ENCODE measurements around the gene HACD4. TPM values are rescaled to one million over a fixed set of nuclear protein-coding genes. Genes with fewer than 3 reads are reported as not detected.

The HACD4 gene
- total RNA-seq, 2 donors from 2014 or later, result 2.2 to 3.1 TPM

- no peak overlapping the region for H3K4me3 Mint-ChIP-seq
- H3K4me1 Mint-ChIP-seq (ENCODE audit: low read depth in 2 of 2), result peaks cover 16 to 27% of the 10 kb centered on the region in 2 donors
- DNase-seq (ENCODE audit: low spot score), result no peak
- H3K27me3 Mint-ChIP-seq, result no peaks in the 10 kb centered on the region
- H3K27ac Mint-ChIP-seq, result no peak overlapping the region
- H3K9me3 Mint-ChIP-seq, result no peaks in the 10 kb centered on the region
- ATAC-seq, result no peak
- peaks cover 6% of the 10 kb centered on the region for H3K36me3 Mint-ChIP-seq
These were observed 33.9 kb downstream of the HACD4 start for GRCh38 chr9:20997503-20998076.

- ATAC-seq, result no peak
- peaks cover 9 to 19% of the 10 kb centered on the region in 2 donors for H3K4me1 Mint-ChIP-seq (ENCODE audit: low read depth in 2 of 2)
- H3K9me3 Mint-ChIP-seq, result no peaks in the 10 kb centered on the region
- peaks cover 6% of the 10 kb centered on the region for H3K36me3 Mint-ChIP-seq
- H3K4me3 Mint-ChIP-seq, result no peak overlapping the region
- H3K27me3 Mint-ChIP-seq, result no peaks in the 10 kb centered on the region
- no peak for DNase-seq (ENCODE audit: low spot score)
- no peak overlapping the region for H3K27ac Mint-ChIP-seq
These were observed 34.6 kb downstream of the HACD4 start for GRCh38 chr9:20996809-20997208.

DNA sequence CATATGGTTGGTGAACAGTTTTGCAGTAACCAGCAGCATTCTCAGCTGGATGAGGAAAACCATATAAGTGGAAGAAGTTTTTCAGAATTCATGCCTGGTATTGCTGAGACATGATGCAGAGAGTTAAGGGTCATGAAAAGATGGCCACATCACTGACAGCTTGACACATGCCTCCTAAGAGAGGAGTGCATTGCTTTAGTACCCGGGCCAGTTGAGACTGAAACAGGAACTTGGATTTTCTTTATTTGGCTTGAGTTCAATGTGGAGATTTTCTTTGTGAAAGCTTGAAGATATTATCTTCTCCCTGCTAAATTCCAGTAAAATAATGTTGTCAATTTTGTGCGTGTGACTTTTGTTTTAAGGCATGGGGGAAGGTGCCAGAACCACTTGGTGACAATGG lies 35.8 kb downstream of the HACD4 start:
- no peaks in the 10 kb centered on the region for H3K36me3 Mint-ChIP-seq
- H3K9me3 Mint-ChIP-seq, result no peaks in the 10 kb centered on the region
- no peak for DNase-seq (ENCODE audit: low spot score)
- no peak overlapping the region for H3K4me3 Mint-ChIP-seq
- peaks cover 0 to 9% of the 10 kb centered on the region in 2 donors for H3K4me1 Mint-ChIP-seq (ENCODE audit: low read depth in 2 of 2)
- no peak overlapping the region for H3K27ac Mint-ChIP-seq
- ATAC-seq, result no peak
- H3K27me3 Mint-ChIP-seq, result no peaks in the 10 kb centered on the region

GRCh38 chr9:20994486-20994885 lies 37.0 kb downstream of the HACD4 start:
- Mint-ChIP-seq H3K4me3 (no peak overlapping the region), H3K9me3 (no peaks in the 10 kb centered on the region), H3K36me3 (peaks cover 4% of the 10 kb centered on the region), H3K27ac (no peak overlapping the region), H3K27me3 (no peaks in the 10 kb centered on the region), H3K4me1 (ENCODE audit: low read depth in 2 of 2) (peaks cover 0 to 9% of the 10 kb centered on the region in 2 donors)
- ATAC-seq, result no peak
- no peak for DNase-seq (ENCODE audit: low spot score)

DNA sequence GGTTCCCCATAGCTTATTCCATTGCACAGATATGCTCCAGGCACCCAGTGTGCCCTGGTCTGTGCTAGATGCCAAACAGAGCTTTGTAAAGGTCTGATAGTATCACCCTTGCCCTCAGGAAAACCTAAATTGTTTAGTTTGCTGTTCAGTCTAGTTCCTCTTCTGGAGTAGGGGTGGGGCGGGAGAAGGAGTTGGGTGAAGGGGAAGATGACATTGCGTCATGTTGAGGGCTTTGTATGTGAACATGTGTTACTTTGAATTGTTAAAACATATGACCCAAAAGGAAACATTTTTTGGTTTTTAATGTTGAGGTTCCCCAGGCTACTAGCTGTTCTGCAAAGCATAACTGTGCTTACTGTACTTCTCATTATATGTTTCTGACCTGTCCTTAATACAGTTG lies 40.6 kb downstream of the HACD4 start:
- DNase-seq (ENCODE audit: low spot score), result no peak
- no peaks in the 10 kb centered on the region for H3K9me3 Mint-ChIP-seq
- no peak for ATAC-seq
- no peaks in the 10 kb centered on the region for H3K4me1 Mint-ChIP-seq (ENCODE audit: low read depth in 2 of 2)
- H3K27me3 Mint-ChIP-seq, result no peaks in the 10 kb centered on the region
- H3K27ac Mint-ChIP-seq, result no peak overlapping the region
- H3K4me3 Mint-ChIP-seq, result no peak overlapping the region
- peaks cover 4% of the 10 kb centered on the region for H3K36me3 Mint-ChIP-seq

GRCh38 chr9:20989923-20990341 lies 41.5 kb downstream of the HACD4 start:
- no peaks in the 10 kb centered on the region for H3K4me1 Mint-ChIP-seq (ENCODE audit: low read depth in 2 of 2)
- no peaks in the 10 kb centered on the region for H3K27me3 Mint-ChIP-seq
- no peaks in the 10 kb centered on the region for H3K9me3 Mint-ChIP-seq
- H3K27ac Mint-ChIP-seq, result no peak overlapping the region
- ATAC-seq (no peak), DNase-seq (ENCODE audit: low spot score) (no peak)
- H3K36me3 Mint-ChIP-seq, result peaks cover 4% of the 10 kb centered on the region
- H3K4me3 Mint-ChIP-seq, result no peak overlapping the region

DNA sequence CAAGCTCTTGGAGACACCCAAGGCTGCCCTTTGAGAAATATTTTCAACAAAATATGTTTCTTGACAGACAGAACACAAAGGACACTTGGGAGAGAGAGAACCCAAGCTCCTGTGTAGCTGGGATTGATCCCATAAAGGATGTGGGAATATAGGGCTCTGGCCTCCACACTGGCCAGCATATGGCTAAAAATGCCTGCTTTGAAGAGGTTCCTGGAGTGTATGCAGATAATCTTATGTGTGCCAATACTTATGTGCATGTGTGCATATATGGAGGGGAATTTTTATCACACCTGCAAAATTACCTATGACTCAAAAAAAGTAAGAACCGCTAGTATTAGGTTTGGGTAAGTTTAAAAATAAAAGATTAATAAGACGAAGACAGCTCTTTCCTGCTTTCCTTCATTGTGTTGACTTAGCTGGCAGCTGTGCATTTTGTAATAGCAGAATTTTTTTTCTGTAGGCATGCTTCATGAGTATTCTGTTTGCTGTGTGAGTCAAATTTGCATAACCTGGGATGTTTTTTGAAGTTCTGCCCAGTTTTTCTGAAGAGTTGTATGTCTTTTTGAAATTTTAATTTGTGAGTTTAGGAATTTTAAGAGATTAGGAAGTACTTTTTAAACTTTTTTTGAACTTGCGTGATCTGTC lies 42.6 kb downstream of the HACD4 start:
- ATAC-seq, result no peak
- Mint-ChIP-seq H3K4me3 (no peak overlapping the region), H3K27me3 (no peaks in the 10 kb centered on the region), H3K9me3 (no peaks in the 10 kb centered on the region), H3K27ac (no peak overlapping the region), H3K36me3 (peaks cover 4% of the 10 kb centered on the region), H3K4me1 (ENCODE audit: low read depth in 2 of 2) (no peaks in the 10 kb centered on the region)
- no peak for DNase-seq (ENCODE audit: low spot score)

DNA sequence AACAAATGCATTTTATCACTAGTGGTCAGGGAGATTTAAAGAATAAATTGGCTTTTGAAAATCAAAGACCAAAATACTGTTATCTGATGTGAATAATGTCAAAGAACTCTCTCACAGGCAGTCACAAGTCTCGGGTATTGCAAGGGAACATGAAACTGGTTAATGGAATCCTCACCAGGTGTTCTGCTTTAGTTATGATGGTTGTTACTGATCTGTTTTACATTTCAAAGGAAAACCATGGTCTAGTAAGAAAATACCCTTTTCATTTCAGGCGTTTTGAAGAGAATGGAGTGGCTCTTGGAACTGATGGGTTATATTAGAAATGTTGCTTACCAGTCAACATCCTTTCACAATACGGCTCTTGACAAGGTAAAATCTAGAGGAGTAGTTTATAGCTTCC lies 43.4 kb downstream of the HACD4 start:
- Mint-ChIP-seq H3K27ac (no peak overlapping the region), H3K27me3 (no peaks in the 10 kb centered on the region), H3K9me3 (no peaks in the 10 kb centered on the region), H3K36me3 (peaks cover 4% of the 10 kb centered on the region), H3K4me3 (no peak overlapping the region), H3K4me1 (ENCODE audit: low read depth in 2 of 2) (no peaks in the 10 kb centered on the region)
- ATAC-seq, result no peak
- no peak for DNase-seq (ENCODE audit: low spot score)

DNA sequence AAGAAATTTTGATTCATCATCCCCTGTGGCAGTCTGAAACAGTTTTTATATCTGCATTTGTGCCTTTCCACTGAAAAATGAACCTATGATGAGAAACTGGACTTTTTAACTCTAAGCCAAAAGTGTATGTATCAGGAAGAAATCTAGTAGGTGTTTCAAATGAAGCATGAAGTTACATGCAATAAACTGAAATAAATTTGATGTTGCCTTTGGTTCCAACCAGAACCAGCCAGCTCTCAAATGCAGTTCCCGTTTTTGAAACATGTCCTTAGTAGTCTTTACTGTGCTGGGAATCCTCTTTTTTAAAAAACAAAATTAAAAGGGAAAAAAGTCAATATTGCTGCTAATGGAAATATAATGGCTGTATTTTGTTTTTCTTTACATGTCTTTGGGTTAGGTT lies 43.9 kb downstream of the HACD4 start:
- no peak for DNase-seq (ENCODE audit: low spot score)
- Mint-ChIP-seq H3K36me3 (peaks cover 5% of the 10 kb centered on the region), H3K4me3 (no peak overlapping the region), H3K27ac (no peak overlapping the region), H3K9me3 (no peaks in the 10 kb centered on the region), H3K27me3 (no peaks in the 10 kb centered on the region), H3K4me1 (ENCODE audit: low read depth in 2 of 2) (no peaks in the 10 kb centered on the region)
- no peak for ATAC-seq

DNA sequence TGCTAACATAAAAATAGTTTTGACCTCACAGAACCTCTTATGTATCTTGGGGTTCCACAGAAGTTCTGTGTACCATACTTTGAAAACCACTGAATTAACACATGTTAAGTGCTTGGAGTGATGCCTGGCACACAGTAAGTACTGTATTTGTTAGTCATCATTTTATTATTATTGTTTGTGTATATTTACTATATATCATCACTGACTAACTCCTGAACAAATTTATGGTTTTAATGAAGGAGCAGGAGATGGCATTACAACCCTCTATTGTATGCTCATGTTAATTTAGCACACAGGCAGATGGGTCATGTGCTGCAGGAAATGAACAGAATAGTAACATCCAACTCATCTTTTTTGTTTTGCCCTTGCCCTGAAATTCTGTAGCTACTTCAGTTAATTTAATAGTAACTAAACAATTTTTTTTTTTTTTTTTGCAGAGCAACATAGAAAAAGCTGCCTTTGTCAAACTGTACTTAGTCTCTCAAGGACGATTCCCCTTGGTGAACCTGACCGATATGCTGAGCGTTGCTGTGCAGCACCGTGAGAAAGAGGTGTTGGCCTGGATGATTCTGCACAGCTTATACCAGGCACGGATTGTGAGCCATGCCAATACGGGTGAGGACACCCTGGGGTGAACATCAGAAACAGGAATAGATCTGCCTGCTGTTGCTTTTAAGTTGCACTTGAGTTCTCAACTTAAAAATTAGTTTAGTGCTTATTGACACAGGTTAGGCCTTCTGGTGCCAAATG lies 45.4 kb downstream of the HACD4 start:
- Mint-ChIP-seq H3K9me3 (no peaks in the 10 kb centered on the region), H3K27me3 (no peaks in the 10 kb centered on the region), H3K36me3 (peaks cover 8% of the 10 kb centered on the region), H3K27ac (no peak overlapping the region), H3K4me1 (ENCODE audit: low read depth in 2 of 2) (no peaks in the 10 kb centered on the region), H3K4me3 (no peak overlapping the region)
- no peak for DNase-seq (ENCODE audit: low spot score)
- no peak for ATAC-seq

GRCh38 chr9:20984506-20984905 lies 46.9 kb downstream of the HACD4 start:
- DNase-seq (ENCODE audit: low spot score) (no peak), ATAC-seq (no peak)
- H3K4me3 Mint-ChIP-seq, result no peak overlapping the region
- H3K4me1 Mint-ChIP-seq (ENCODE audit: low read depth in 2 of 2), result peaks cover 0 to 4% of the 10 kb centered on the region in 2 donors
- no peaks in the 10 kb centered on the region for H3K9me3 Mint-ChIP-seq
- H3K27ac Mint-ChIP-seq, result no peak overlapping the region
- H3K36me3 Mint-ChIP-seq, result peaks cover 4% of the 10 kb centered on the region
- no peaks in the 10 kb centered on the region for H3K27me3 Mint-ChIP-seq

DNA sequence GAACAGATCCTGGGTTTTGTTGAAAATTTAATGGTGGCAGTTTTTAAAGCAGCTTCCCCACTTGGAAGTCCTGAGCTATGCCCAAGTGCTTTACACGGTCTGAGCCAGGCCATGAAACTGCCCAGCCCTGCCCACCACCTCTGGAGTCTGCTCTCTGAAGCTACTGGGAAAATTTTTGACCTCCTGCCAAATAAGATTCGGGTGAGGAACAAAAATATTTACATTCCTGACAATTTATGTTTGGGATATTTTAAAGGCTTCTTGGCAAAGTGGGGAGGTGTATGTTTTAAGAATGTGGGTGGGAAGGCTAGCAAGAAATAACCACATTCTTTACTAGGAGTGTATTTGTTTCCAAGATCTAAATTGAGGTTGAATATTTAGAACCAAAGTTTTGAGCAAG lies 50.0 kb downstream of the HACD4 start:
- no peak for DNase-seq (ENCODE audit: low spot score)
- Mint-ChIP-seq H3K27ac (no peak overlapping the region), H3K27me3 (no peaks in the 10 kb centered on the region), H3K4me3 (no peak overlapping the region), H3K4me1 (ENCODE audit: low read depth in 2 of 2) (peaks cover 0 to 4% of the 10 kb centered on the region in 2 donors), H3K9me3 (no peaks in the 10 kb centered on the region), H3K36me3 (peaks cover 4% of the 10 kb centered on the region)
- no peak for ATAC-seq

- Mint-ChIP-seq H3K27me3 (no peaks in the 10 kb centered on the region), H3K4me1 (ENCODE audit: low read depth in 2 of 2) (peaks cover 0 to 4% of the 10 kb centered on the region in 2 donors), H3K9me3 (no peaks in the 10 kb centered on the region), H3K4me3 (no peak overlapping the region), H3K27ac (no peak overlapping the region), H3K36me3 (peaks cover 4% of the 10 kb centered on the region)
- ATAC-seq, result no peak
- DNase-seq (ENCODE audit: low spot score), result no peak
These were observed 50.5 kb downstream of the HACD4 start for GRCh38 chr9:20980832-20981455.

DNA sequence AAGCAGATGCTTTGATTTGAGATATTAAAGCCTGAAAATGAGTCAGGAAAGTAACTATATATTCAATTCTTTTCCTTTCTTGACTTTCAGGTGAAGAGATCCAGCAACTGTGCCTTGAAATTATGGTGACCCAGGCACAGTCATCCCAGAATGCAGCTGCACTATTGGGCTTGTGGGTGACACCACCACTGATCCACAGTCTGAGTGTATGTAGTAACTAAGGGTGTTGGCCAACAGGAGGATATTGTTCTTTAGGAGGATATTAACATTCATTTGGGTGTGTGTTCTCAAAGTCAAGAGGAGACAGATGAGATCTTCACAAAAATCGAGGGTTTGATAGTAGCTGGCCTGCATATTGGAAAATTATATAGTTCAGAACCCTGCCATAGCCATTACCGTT lies 53.2 kb downstream of the HACD4 start:
- no peak overlapping the region for H3K27ac Mint-ChIP-seq
- no peak overlapping the region for H3K4me3 Mint-ChIP-seq
- no peaks in the 10 kb centered on the region for H3K27me3 Mint-ChIP-seq
- no peak for DNase-seq (ENCODE audit: low spot score)
- peaks cover 4% of the 10 kb centered on the region for H3K36me3 Mint-ChIP-seq
- peaks cover 0 to 4% of the 10 kb centered on the region in 2 donors for H3K4me1 Mint-ChIP-seq (ENCODE audit: low read depth in 2 of 2)
- ATAC-seq, result no peak
- no peaks in the 10 kb centered on the region for H3K9me3 Mint-ChIP-seq

Measured in natural killer cell treated with Interleukin-12 subunit alpha and Interleukin-12 subunit beta and Interleukin-15 and Interleukin-18, amount 100 ng/mL, for 72 hours (primary cell).